SU-DHL-6 (cell line): ENCODE data around the gene DTX3.

Source experiments
- CTCF ChIP-seq: fragments of 200-600 bp; sonication (generic); IDR thresholded peaks from one replicate; pipeline ENCODE4 v1.5.1; 2017; ENCODE audit warnings: antibody characterized with exemption, mild to moderate bottlenecking, low read length, moderate library complexity; ENCODE audit not compliant: insufficient read depth, poor library complexity, severe bottlenecking
- EZH2phosphoT487 ChIP-seq: fragments of 200-600 bp; sonication (generic), shearing (Covaris generic); conservative IDR thresholded peaks from 2 replicates; pipeline ENCODE4 v1.6.1; 2018; ENCODE audit warnings: mild to moderate bottlenecking, antibody characterized with exemption, low read length, moderate library complexity, mixed read lengths

DNA sequence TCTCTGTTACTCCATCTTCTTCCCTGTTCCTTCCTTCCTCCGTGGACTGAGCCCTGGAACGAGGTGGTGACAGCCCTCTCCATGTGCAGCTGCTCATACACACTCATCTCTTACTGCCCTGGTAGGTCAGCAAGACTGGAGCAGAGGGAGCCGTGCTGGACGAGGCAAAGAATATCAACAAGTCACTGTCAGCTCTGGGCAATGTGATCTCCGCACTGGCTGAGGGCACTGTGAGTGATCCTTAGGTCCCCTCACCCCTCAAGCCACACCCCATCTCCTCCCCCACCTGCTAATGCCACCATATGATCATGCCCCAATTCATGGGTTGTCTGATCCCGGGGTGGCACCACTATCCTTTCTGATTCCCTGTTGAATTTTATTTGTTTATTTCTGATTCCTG, 35.8 kb upstream of the DTX3 start:
- TF ChIP-seq CTCF (no peak), EZH2phosphoT487 (no peak)
